GM06990 (cell line): Measurements from ENCODE around the gene NMD3.

Experiments
- DNase-seq: peaks from one replicate; pipeline ENCODE4 v3.0.0-alpha.2; 2011; ENCODE audit not compliant: insufficient read length; ENCODE audit errors: extremely low read depth
- H3K27me3 ChIP-seq: replicated peaks from 2 replicates; pipeline ENCODE4 v1.6.0; 2011; ENCODE audit warnings: low read length; ENCODE audit not compliant: control insufficient read depth, insufficient read depth
- H3K36me3 ChIP-seq: 2 replicates; pipeline ENCODE4 v1.5.1; 2011; ENCODE audit warnings: low read length; ENCODE audit not compliant: control insufficient read depth, insufficient read depth
- H3K4me3 ChIP-seq: replicated peaks from 2 replicates; pipeline ENCODE4 v1.5.1; 2011; ENCODE audit warnings: low read depth, mild to moderate bottlenecking, control low read depth, low read length
- TF ChIP-seq, protein P1 (sequence below): IDR thresholded peaks from 2 replicates; pipeline ENCODE4 v1.5.1; 2011; ENCODE audit warnings: low read length, control low read depth, mild to moderate bottlenecking, inconsistent platforms; ENCODE audit not compliant: insufficient read depth, poor library complexity, severe bottlenecking

NMD3 gene

DNA sequence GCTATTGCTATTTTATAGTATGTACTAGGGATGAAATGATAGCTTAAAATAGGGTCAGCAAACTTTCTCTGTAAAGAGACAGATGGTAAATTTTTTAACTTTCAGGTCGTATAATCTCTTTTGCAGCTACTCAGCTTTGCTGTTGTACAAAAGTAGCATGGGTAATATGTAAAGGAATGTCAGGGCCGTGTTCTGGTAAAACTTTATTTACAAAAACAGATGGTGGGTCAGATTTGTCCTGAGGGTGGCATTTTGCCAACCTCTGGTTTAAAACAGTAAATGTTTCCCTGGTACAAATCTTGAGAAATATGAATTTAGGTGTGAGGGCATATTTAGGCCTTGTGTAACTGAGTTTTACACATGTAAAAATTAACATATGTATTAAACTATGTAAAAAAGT lies 18.6 kb downstream of the NMD3 start:
- peaks cover 4% of the 10 kb centered on the region for H3K36me3 ChIP-seq
- TF ChIP-seq, protein P1, sequence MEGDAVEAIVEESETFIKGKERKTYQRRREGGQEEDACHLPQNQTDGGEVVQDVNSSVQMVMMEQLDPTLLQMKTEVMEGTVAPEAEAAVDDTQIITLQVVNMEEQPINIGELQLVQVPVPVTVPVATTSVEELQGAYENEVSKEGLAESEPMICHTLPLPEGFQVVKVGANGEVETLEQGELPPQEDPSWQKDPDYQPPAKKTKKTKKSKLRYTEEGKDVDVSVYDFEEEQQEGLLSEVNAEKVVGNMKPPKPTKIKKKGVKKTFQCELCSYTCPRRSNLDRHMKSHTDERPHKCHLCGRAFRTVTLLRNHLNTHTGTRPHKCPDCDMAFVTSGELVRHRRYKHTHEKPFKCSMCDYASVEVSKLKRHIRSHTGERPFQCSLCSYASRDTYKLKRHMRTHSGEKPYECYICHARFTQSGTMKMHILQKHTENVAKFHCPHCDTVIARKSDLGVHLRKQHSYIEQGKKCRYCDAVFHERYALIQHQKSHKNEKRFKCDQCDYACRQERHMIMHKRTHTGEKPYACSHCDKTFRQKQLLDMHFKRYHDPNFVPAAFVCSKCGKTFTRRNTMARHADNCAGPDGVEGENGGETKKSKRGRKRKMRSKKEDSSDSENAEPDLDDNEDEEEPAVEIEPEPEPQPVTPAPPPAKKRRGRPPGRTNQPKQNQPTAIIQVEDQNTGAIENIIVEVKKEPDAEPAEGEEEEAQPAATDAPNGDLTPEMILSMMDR: no peak
- H3K27me3 ChIP-seq: no peaks in the 10 kb centered on the region
- H3K4me3 ChIP-seq: no peak overlapping the region
- DNase-seq: no peak

DNA sequence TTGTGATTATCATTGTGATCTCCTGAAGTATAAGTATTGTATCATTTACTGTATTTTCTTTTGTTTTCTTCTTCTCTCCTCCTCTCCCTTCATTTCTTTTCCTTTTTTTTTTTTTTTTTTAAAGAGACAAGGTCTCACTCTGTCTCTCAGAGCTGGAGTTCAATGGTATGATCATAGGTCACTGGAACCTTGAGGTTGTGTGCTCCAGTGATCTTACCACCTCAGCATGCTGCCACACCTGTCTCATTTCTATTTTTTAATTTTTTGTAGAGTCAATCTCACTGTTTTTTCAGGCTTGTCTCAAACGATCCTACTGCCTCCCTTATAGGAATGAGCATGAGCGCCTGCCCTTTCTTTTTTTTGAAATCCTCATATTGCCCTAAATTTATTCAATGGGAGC lies 23.4 kb downstream of the NMD3 start:
- DNase-seq: no peak
- H3K27me3 ChIP-seq: no peaks in the 10 kb centered on the region
- TF ChIP-seq, protein P1: no peak
- peaks cover 3% of the 10 kb centered on the region for H3K36me3 ChIP-seq
- H3K4me3 ChIP-seq: no peak overlapping the region

DNA sequence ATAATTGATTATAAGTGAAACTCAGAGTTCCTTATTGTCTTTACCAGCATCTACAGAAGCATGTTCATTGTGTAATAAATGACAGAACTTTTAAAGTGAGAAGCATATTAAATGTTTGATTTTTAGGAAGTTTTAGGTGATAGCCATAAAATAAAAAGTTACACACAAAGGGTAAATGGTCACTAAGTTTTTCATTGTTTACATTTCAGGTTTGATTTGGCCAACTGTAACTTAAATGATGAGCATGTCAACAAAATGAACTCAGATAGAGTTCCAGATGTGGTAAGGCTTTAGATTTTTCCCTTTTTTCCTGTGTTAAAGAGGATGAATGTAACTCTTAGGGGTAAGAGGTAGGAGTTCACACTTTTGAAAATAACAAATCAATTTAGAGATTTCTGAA lies 25.9 kb downstream of the NMD3 start:
- Histone ChIP-seq H3K27me3 (no peaks in the 10 kb centered on the region), H3K36me3 (peaks cover 1% of the 10 kb centered on the region), H3K4me3 (no peak overlapping the region)
- TF ChIP-seq, protein P1: no peak
- no peak for DNase-seq

DNA sequence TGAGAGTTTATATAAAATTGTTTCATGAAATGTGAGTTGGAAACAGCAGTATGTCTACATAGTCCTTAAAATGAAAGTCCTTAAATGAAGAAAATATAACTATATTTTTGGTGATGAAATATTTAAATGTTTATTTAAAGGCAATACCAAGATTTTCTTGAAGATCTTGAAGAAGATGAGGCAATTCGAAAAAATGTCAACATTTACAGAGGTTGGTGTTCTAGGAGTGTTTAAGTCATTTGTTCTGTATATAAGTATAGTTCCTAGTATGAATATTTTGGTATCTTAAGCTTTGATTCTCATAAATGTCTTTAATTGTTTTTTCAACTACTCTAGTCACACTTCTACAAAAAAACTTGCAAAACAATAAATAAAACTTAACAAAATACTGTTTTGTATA lies 29.0 kb downstream of the NMD3 start:
- H3K27me3 ChIP-seq: no peaks in the 10 kb centered on the region
- TF ChIP-seq, protein P1: no peak
- no peak overlapping the region for H3K4me3 ChIP-seq
- H3K36me3 ChIP-seq: peaks cover 5% of the 10 kb centered on the region
- no peak for DNase-seq

DNA sequence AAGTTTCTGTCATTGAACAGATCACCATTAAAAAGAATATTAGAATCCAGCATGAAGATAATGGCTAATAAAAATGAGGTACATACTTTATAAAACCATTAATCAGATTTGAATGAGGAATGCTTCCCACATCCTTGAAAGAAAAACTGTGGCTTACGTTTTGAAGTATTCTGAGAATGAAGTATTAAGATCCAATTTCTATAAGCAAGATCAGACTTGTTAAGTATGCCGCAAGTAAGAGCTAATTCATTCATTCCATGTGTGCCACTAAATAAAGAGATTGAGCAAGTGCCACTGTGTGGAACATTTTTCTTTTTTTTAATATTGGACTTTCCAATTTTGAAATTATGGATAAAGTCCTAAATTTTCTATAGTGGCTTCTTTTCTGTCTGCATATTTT lies 30.6 kb downstream of the NMD3 start:
- no peak for DNase-seq

DNA sequence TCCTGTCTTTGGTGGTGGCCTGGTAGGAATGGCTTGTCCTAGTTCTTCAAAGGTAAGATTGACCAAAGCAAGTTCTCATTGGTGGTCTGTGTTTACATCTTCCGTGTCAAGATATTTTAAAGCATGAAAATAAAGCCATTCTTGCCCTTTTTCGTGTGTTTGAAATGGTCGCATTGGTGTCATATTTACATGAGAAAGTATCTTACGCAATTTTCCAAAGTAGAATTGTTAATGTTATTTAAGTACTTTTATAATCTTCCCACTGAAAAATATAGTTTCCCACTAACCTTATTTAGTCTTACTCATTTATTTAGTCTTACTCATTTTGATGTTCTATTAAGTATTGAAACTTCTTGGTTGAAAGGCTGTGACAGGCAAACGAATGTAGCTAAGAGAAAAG lies 31.0 kb downstream of the NMD3 start:
- DNase-seq: no peak
- Histone ChIP-seq H3K36me3 (peaks cover 5% of the 10 kb centered on the region), H3K4me3 (no peak overlapping the region), H3K27me3 (no peaks in the 10 kb centered on the region)
- TF ChIP-seq, protein P1: no peak

More for the DNA sequence above, 30.6 kb downstream of the NMD3 start:
- H3K36me3 ChIP-seq: peaks cover 5% of the 10 kb centered on the region
- TF ChIP-seq, protein P1: no peak
- H3K4me3 ChIP-seq: no peak overlapping the region
- no peaks in the 10 kb centered on the region for H3K27me3 ChIP-seq
